Fibroblast of skin of left quadriceps (primary cell): ENCODE data around the gene PTDSS2.

ENCODE experiments used
- DNase-seq, 2 experiments: peaks; one replicate each; pipeline ENCODE4 v3.0.0-alpha.2; 2013; ENCODE audit warnings: low read depth in 2 of 2

PTDSS2 gene

DNA sequence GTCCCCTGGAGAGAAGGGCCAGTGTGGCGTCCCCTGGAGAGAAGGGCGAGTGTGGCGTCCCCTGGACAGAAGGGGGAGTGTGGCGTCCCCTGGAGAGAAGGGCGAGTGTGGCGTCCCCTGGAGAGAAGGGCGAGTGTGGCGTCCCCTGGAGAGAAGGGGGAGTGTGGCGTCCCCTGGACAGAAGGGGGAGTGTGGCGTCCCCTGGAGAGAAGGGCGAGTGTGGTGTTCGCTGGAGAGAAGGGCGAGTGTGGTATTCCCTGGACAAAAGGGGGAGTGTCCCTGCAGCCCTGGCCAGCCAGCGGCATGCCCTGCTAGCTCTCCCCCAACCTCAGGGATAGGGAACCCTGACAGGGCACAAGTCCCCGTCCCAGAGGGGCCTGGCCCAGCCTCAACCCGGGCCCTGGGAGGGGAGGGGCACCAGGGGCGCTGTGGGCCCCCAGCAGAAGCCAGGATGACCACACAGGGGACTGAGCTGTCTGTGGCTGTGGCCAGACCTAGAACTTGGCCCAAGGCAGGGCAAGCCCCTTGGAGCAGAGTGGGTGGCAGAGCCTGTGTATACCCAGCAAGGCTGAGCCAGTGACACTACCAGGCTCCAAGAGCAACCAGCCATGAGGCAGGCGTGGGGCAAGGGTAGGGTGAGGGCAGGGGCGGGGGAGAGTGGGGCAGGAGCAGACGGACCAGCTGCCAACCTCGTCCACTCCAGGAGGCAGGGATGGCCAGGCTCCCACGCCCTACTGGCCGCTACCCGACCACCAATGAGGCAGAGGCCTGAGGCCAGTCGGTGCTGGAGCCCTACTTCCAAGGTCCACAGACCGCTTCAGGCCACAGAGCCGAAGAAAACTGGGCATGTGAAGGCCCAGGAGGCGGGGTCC is 81.1 kb downstream of the PTDSS2 start:
- DNase-seq: no peak

DNA sequence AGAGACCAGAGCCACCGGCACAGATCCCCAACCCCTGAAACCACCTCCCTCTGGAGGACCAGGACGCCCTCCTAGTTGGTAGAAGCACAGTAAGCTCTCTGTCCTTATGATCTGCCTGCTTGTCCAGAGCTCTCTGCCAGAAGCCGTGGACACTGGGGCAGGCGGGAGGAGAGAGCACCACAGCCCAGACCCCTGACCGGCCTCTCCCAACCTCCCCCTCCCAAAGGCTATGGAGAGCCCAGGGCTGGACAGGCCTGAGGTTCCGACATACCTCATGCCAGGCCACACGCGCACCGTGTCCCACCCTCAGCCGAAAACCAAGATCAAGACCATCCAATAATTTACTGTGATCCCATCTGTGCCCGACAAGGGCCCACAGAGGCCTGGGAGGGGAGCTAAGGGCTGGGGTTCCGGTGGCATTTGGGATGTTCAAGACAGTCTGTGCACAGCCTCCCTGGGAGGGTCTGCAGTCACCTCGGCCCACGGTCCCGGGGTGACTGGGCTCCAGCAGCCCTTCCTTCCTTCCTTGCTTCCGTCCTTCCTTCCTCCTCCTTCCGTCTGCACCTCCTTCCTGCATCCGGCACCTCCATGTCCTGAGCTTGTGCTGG is 81.9 kb downstream of the PTDSS2 start:
- DNase-seq: no peak

DNA sequence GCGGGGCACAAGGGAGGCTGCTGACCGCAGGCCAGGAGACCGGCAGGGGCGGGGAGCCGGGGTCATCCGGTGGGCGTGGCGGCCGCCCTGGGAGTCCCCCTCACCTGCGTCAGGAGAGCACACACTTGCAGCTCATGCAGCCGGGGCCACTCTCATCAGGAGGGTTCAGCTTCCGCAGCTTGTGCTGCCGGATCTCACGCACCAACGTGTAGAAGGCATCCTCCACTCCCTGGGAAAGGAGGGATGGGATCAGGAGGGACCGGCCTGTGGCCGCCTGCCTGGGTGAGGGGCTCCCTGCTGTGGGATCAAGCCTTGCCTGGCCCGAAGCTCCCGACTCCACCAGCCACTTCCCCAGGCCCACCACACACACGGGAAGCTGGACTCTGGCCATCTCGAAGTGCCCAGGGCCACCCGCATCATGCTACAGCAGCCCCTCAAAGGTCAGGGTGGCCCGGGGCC is 82.5 kb downstream of the PTDSS2 start:
- no peak for DNase-seq

DNA sequence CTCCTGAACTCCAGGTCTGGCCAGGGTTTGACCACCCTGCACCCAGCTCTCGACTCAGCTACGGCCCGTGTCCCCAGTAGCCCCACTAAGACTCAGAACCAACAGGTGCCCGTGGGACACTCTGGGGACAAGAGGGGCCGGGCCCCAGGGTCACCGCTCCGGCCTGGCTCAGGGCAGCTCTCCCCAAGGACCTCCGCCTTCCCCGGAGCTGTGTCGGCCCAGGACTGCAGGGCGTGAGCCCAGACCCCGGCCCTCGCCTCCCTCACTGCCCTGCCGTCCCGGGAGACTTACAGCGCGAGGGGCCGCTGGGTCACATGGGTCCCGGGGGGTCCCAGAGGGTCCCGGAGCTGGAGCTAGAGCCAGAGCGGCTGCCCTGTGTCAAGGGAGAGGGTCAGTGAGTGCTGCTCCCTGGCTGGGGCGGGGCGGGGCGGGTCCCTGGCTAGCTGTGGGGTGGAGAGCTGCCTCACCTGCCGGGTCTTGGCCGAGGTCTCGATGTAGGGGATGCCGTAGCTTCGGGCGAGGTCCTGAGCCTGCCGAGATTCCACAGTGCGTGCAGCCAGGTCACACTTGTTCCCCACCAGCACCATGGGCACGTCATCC is 83.0 kb downstream of the PTDSS2 start:
- no peak for DNase-seq

DNA sequence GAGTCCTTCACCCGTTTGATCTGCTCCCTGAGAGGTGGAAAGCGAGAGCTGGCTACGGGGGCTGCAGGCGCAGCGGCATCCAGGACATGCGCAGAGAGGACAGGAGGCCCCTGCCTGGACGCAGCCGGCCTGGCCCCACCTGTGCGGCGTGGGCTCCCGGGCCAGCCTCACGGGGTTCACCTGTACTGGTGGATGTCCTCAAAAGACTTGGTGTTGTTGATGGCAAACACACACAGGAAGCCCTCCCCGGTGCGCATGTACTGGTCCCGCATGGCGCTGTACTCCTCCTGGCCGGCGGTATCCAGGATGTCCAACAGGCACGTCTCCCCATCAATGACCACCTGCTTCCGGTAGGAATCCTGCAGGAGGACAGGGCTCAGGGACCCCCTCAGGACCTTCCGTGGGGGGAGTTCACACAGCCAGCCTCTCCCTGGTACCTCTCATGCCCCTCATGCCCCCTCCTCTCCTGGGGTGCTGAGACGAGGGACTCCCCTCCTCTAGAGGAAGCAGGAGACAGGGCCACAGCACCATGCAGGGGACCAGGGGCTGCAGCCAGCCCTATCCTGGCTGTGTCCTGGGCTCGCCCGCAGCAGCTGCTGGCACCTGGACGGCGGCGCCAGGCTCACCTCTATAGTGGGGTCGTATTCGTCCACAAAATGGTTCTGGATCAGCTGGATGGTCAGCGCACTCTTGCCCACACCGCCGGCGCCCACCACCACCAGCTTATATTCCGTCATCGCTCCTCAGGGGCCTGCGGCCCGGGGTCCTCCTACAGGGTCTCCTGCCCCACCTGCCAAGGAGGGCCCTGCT is 83.7 kb downstream of the PTDSS2 start:
- no peak for DNase-seq

DNA sequence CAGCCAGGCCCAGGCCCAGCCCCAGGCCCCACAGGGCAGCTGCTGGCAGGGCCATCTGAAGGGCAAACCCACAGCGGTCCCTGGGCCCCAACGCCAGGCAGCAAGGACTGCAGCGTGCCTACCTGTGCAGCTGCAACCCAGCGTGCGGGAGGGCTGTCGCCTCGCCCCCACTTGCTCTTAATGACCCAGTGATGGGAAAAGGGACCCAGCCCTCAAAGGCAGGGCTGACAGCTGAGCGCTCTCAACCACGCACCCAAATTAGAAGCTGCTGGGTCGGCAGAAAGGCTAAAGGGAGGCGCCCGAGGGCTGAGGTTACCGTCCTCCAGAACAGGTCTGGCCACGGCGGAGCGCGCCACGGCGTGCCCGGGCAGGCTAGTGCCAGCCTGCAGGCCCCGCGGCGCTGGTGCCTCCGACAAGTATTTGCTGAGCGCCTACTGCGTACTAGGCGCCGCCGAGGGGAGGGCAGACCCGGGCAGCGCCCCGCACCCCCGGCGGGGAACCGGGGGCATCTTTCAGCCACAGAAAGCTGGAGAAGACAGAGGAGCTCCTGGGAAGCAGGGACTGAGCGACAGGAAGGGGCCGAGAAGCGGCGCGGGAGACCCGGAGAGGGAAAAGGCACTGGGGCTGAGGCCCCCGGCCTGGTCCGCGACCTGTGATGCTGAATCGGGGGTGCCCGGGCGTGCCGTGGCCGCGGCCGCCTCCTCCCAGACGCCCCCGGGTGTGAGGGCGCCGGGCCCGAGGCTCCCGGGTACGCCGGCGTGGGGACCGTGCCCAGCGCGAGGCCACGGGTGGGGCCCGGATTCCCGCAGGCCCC is 84.5 kb downstream of the PTDSS2 start:
- no peak for DNase-seq

DNA sequence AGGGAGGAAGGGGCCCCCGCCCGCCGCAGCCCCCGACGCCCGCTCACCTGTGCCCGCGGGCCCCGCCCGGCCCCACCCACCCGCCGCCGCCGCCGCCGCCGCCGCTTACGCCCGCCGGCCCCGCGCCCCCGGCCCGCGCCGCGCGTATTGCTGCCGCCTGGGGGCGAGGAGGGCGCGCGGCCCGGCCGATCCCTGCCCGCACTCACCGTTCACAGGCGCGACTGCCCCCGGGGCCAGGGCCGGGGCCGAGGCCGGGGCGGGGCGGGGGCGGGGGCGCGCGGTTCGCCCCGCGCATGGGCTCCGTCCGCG is 85.1 kb downstream of the PTDSS2 start:
- DNase-seq: no peak

DNA sequence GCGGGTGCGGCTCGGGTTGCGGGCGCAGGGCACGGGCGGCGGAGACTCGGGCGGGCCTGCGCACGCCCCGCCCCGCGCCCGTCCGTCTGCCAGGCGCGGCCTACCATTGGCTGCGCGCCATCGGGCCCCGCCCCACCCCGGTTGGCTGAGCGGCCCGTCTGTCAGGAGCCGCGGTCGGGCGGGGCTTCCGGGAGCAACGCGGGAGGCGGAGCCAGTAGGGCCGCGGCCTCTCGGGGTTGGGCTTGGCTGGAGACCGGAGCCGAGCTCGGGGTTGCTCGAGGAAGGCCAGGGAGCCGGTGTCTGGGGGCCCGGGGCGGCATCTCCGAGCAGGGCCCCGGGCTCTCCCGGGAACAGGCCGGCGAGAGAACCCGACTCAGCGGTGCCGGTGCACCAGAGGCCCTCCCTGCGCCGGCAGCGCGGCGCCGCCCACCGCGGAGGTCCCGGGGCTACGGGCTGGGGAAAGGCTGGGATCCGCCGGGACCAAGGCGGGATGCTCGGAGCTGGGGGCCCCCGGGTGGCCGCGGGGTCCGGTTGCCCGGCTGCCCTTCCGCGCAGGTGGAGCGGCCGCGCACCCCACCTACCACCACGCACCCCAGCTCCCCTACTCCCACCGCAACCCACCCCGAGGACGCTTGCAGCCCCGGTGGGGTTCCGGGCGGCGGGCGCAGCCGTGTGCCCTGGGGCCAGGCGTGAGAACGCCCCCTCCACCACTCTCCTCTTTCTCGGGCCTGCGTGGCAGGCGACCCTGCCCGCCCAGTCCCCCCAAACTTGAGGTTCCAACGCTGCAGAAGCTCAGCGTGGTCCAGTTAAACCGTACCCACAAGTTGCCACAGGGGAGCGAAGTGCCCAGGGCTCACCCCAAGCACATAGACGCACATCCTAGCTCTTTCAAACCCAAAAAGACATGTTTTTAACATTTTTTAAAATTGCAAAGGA is 85.7 kb downstream of the PTDSS2 start, which contains the start of gene HRAS:
HRAS (minus strand) TSS at position 58 of the 936 bp plus-strand sequence.
- peak; percentile 86 to 87 for DNase-seq

DNA sequence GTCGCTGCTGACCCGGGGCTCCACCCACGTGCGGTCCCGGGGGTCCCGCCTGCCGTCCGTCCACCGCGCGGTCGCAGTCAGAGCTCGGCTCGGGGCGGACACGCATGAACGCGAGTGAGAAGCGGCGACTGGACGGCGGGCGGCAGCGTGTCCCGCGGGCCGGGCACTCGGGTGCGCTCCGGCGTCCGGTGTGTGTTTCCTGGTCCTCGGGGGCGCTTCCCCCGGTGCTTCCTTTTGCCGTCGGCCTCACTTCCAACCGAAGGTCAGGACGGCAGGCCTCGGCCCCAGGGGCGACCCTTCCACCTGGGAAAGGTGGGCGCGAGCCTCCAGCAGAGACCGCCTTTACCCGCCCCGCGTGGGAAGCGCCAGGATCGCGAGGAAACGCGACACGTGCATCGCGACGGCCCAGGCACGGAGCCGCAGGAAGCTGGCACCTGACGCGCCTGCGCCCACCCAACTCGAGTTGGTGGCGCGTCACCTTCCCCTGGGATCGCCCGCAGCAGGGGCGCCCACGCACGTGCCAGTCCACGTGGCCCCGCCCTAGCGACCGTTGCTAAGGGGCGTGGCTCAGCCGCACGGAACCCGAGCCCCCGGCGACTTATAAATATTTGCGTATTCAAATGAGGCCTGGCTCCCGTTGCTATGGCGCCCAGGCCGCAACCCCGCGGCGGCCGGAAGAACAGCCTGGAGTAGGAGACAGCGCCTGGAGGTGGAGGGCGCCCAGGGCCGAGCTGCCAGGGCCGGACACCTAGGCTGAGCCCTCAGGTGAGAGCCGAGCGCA is 87.0 kb downstream of the PTDSS2 start, which contains the start of gene LRRC56:
LRRC56 (plus strand) TSS at position 687 of the 781 bp plus-strand sequence. CDS start 3,158 bp downstream, outside the sequence.
- peak; percentile 46 to 47 for DNase-seq

DNA sequence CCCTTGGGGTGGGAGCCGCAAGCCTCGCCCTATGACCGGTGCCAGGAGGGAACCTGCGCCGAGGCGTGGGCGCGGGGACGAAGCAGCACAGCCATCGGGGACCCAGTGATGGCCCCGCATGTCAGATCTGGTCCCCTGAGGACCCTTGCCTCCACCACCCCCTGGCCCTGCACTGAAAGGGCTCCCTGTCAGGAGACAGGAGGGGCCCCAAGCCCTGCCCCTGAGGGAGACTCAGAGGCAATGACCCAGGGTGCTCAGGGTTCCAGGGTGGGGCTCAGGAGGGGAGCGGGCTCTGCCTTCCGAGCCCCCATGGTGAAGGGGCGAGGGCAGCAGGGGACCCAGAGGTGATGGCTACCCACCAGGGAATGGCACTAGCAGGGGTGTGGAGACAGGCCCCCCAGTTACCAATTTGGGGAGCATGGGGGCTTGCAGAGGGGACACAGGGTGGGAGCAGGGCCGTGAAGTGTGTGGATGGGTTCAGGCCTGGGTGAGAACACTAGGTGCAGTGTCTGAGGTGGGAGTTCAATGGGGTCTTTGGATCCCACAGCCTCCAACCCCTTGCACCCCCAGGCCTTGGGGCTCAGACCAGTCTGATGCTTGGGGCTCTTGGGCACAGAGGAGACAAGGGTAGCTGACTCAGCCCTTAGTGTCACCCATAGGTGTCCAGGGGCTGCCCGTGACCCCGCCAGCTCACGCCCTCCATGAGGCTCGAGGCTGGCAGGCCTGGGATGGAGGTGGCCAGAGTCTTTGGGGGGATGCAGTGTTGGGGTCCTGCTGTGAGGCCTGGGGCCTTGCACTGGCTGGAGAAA is 87.7 kb downstream of the PTDSS2 start:
- DNase-seq: no peak

DNA sequence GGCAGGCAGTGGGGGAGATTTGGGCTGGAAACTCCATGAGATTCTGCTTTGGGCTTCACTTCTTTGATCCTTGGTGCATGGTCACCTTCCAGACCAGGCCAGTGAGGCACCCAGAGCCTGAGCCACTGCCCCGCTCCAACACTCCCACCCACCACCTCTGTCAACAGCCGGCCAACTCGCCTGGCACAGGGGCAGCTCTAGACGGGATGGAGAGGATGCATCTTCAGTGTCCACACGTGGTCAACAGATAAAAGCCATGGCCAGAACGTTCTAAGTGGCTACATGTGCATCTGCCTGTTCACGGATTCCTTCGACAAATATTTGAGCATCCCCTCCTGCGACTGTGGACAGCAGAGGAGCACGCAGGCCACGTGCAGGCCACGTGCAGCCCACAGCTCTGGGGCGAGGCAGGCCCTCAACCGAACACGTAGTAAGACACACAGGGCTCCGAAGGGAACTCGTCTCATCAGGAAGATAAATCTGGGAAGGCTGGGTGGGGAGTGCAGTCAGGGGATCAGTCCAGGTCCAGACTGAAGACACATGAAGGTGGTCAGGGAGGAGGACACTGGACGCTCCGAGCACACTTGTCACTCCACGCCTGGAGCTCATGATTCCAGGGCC is 88.5 kb downstream of the PTDSS2 start:
- no peak for DNase-seq

DNA sequence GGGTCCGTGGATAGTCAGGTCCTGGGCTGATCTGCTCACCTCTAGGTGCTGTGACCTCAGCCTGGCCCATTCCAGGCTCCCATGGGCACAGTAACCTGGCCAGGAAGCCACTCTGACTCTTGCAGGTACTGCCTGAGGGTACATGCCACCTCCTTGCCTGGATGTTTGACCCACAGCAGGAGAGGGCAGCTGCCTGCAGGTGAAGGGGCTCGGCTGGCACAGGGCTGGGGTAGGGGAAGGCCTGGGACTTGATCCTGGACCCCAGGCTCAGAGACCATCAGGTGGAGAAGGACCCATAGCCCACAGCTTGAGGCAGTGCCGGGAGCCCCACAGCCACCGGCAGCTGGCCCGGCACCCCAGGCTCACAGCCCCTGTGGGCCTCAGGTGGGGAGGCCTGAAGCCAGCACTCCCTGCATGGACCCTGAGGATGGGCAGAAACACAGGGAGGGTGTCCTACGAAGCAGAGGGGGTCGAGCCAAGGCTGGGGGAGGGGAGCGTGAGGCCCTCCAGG is 89.9 kb downstream of the PTDSS2 start:
- no peak for DNase-seq
